HG03439 (cell line): Measurements from ENCODE around the gene FKBP2.

ENCODE experiments used
- ATAC-seq: cut with Tn5 transposase; IDR thresholded peaks from one replicate; pipeline ENCODE4 v1.9.1; 2021; ENCODE audit warnings: mild to moderate bottlenecking, moderate library complexity; ENCODE audit not compliant: unreplicated experiment

The FKBP2 gene

DNA sequence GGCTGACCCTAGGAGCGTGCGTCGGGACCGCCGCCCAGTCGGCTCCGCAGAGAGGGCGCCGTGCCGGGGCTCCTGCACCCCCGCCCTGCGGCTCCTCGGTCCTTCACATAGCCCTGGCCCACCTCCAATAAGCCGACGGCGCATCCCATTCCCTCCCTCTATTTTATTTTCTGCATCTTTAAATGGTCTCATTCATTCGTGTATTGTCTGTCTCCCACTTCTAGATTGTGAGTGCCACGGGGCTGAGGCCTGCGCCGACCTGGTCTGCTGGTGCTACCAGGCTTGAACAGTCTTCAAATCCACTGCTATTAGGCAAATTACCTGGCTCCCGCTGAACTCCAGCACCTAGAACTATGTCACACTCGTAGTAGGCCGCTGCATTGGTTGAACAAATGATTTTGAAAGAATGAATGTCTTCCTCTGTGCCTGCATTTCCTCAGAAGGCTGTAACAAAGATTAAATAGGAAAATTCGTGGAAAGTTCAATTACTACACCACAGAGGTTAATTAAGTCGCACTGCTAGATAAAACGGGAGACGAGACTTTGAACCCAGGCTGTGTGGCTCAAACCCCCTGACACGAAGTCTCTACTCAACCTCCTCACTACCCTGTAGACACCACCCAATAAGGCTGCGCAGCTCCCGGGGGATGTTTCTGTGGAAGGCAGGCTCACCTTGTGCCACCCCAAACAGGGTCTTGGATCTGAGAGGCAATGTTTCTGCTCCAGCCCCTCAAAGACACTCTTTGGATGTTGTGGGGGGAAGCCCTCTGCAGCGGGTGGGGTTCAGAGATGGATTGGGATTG lies 7.0 kb downstream of the FKBP2 start:
- no peak for ATAC-seq

- no peak for ATAC-seq
Measured at GRCh38 chr11:64248578-64248977, 7.7 kb downstream of the FKBP2 start.

DNA sequence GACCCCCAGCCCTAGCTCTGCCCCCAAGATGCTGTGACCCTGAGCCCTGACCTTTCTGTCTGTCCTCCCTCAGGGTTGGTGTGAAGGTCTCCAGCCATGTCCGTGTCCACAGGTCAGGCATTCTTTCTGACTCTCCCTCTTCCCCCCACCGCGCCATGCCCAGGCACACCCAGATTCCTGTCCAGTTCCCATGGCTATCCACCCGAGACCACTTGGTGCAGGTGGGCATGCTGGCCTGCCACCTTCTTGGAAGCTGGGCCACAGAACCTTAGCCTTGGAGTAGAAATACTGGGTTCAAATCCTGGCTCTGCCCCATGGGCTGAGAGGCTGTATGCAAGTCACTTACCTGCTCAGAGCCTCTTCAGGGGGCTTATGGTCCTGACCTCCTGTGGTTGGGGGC lies 8.1 kb downstream of the FKBP2 start:
- ATAC-seq = no peak

DNA sequence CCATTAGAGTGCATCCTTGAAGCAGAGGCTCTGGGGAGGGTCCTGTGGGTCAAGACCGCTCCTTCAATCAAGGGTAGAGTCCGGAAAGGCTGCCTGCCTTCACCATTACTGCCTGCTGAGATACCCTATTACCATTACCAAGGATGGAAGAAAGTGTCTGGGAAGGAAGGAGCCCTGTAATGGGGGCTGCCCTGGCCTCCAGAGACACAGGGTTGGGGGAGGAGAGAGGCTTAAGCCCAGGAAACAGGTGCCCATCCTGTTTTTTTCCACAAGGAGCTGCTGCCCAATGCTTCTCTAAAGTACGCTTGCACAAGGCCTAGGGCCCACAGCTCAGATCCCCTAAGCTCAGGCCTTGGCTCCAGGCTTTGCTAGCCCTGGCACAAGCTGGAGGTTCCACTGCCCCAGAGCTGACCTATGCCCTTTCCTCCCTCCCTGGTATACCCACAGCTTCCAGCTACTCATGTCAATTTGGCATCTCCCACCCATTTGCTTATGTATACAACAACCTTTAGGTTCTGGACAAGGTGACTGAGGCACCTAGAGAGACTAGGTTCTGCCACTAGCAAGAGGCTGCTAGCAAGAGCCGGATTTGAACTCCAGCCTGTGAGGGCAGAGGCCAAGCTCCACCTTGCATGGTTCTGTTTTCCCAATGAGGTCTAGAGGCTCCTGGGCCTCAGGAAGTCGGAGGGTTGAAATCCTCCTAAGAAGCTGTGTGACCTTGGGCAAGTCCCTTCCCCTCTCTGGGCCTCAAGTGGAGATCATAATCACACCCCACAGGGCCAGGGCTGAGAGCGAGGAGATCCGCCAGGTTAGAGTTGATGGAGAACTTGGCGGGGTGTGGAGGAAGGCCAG lies 8.9 kb downstream of the FKBP2 start:
- no peak for ATAC-seq

- no peak for ATAC-seq
Measured at GRCh38 chr11:64250415-64251015, 9.6 kb downstream of the FKBP2 start.

- ATAC-seq = no peak
Measured at GRCh38 chr11:64251016-64251752, 10.3 kb downstream of the FKBP2 start, which contains the start of gene PLCB3. PLCB3 (plus strand) TSS chr11:64251530; CDS start chr11:64251650, 120 bp downstream.

GRCh38 chr11:64251753-64252002 lies 10.8 kb downstream of the FKBP2 start:
- no peak for ATAC-seq

DNA sequence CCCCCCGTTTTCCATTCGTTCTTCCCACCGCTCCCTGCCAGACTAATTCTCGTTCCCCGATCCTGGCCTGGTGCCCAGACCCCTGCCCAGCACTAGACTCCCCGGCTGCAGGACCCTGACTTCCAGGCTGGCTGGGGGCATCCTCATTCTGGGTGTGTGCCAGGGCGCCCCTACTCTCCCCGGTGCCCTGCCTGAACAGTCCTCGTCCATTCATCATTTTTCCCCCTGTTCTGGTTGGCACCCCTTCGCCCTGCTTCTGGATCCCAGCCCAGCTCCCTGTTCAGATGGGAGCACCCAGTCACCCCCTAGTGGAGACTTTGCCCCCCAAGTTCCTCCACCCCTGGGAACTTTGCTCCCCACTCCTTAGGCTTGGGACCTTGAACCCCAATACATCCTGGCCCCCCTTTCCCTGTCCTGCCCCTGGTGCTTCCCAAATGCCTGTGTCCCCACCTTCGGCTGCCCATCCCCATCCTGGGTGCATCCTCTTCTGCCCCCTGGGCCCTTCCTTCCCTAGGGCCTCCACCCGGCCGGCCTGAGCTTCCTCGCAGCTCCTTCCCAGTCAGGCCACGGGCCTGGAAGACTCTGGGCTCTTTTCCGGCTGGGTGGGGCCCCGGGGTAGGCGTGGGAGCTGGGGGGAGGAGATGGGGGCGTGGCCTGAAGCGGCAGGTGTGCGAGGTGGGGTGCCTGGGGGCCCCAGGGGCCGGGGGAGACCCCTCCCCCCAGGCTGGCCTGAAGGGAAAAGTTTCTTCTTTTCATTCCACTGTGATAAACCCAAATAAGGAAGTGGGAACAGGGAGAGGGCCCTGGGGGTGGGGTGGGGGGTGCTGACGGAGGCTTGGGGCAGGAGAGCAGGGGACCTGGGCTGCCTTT lies 11.3 kb downstream of the FKBP2 start:
- ATAC-seq = no peak

GRCh38 chr11:64253043-64253442 lies 12.1 kb downstream of the FKBP2 start:
- ATAC-seq = no peak

DNA sequence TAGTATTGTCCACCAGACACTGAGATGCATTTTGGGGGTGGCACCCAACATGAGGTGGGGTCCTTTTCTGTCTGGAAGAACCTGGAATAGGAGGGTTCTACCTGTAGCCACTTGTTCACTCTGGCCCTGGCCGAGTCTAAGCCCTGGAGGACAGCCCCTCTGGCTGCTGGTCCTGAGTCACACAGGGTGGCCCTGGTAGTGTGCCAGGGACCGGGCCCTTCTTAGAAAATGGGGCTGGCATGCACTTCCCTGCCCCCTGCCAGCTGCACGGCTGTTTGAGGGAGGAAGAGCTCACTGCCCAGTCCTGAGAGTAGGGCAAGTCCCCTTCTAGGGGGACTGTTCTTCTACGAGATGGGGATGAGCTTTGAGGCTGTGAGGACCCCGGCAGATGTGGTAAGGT lies 12.6 kb downstream of the FKBP2 start:
- ATAC-seq = no peak

DNA sequence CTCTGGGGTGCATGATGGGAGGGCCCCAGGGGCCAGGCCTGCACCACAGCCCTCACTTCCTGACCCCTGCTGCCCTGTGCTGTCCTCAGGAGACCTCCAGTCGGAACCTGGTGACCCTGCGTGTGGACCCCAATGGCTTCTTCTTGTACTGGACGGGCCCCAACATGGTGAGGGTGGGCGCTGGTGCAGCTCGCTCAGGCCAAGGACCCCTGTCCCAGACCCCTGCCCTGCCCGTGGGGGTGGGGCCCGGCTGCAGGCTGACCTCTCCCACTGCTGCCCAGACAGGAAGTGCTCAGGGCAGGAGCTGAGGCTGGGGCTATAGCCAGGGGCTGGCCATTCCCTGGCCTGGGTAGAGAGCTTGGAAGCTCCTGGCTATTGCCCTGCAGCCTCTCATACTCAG lies 13.4 kb downstream of the FKBP2 start:
- ATAC-seq = no peak

GRCh38 chr11:64255135-64256128 lies 14.5 kb downstream of the FKBP2 start:
- no peak for ATAC-seq

DNA sequence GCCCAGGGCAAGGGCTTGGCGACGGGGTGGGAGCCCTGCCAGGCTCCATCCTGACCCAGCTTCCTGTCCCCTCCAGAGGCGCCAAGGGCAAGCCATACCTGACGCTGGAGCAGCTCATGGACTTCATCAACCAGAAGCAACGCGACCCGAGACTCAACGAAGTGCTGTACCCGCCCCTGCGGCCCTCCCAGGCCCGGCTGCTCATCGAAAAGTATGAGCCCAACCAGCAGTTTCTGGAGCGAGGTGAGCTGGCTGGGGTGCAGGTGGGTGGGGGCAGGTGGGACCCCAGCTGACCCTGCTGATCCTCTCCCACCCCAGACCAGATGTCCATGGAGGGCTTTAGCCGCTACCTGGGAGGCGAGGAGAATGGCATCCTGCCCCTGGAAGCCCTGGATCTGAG lies 15.4 kb downstream of the FKBP2 start:
- no peak for ATAC-seq

DNA sequence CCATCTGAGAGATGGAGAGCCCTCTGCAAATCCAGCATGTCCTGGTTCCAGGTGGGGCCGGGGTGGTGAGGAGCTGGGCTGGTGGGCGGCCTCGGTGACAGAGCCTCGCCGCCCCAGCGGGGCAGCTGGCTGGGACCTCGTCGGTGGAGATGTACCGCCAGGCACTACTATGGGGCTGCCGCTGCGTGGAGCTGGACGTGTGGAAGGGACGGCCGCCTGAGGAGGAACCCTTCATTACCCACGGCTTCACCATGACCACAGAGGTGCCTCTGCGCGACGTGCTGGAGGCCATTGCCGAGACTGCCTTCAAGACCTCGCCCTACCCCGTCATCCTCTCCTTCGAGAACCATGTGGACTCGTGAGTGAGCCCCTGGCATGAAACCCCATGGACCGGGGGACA lies 17.5 kb downstream of the FKBP2 start:
- no peak for ATAC-seq

DNA sequence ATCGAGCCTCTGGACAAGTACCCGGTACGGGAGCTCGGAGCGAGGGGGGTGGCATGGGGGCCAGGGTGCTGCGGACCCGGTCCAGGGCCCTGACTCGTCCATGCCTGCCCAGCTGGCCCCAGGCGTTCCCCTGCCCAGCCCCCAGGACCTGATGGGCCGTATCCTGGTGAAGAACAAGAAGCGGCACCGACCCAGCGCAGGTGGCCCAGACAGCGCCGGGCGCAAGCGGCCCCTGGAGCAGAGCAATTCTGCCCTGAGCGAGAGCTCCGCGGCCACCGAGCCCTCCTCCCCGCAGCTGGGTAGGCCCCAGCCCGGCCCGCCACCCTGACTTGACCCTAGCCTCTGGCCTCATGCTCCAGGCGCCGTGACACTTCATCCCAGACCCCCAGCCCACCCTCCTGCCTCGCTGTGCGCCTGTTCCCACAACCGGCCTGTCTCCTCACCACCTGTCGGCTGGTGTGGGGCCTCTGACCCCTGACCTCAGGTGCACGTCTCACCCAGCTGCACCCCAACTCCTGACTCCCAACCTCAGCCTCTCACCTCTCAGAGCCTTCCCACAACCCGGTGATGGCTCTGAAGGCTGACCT lies 18.1 kb downstream of the FKBP2 start:
- no peak for ATAC-seq

DNA sequence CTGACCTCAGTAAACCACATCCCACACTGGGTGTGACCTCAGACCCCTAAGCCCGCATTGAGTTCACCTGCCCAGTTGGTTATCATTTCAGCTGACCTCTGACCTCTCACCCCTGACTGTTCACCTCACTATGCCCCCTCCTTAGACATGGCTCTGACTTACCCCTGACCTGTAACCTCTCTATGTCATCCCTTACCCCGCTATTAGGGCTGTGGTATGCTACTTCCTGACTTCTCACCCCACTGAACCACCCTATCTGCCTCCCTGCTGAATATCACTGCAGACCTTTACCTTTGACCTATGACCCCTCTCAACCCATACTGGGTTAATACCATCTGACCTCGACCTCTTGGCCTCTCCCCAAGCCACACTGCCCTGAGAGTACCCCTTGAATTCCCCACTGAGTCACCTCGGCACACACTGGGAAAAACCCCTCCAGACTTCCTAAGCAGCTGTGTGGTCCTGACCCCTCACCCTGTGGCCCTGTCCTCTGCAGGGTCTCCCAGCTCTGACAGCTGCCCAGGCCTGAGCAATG lies 18.7 kb downstream of the FKBP2 start:
- no peak for ATAC-seq

DNA sequence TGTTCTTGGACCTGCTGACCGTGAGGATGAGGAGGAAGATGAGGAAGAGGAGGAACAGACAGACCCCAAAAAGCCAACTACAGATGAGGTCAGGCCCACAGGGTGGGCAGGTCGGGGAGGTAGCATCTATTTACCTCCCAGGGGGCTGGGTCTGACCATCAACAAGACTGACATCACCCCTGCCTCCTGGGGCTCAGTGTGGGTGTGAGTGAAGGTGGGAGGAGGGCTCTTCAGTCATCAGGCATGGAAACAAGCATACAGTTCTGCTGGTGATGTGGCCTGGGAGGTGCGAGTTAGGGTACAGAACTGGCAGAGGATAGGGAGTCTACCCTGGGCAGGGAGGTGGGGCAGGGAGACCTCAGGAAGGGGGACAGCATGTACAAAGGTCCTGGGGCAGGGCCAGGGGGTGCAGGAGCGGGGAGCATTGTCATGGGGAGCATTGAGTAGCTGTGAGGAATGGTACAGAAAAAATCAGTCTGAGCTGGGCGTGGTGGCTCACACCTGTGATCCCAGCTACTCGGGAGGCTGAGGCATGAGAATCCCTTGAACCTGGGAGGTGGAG lies 19.3 kb downstream of the FKBP2 start:
- ATAC-seq = no peak

GRCh38 chr11:64261556-64262080 lies 20.7 kb downstream of the FKBP2 start:
- no peak for ATAC-seq
